A172 (cell line): ENCODE data around the gene PHF13. TPM values are rescaled to one million over a fixed set of nuclear protein-coding genes. Genes with fewer than 3 reads are reported as not detected.
A peak's percentile ranks its signal among the peaks of the same experiment; 100 is the strongest.

Experiments
- DNase-seq: peaks from one replicate; pipeline ENCODE4 v3.0.0-alpha.2; 2015; ENCODE audit warnings: low spot score
- total RNA-seq: library from RNA; depleted of rRNA; stranded (reverse); fragments of >200 nt; shearing (Covaris generic); gene quantifications from 2 replicates; pipeline ENCODE4 v1.2.3, GENCODE V29; 2014

The PHF13 gene
- total RNA-seq, 1 experiment from 2014 or later = 8.4 TPM

GRCh38 chr1:6601923-6602668 lies 11.4 kb upstream of the PHF13 start:
- no peak for DNase-seq

- peak; percentile 52 for DNase-seq
Measured at GRCh38 chr1:6602669-6603237, 10.8 kb upstream of the PHF13 start, which contains the start of gene KLHL21. Gene KLHL21, minus strand, starts transcription at chr1:6602869. Its CDS starts 52 bp downstream, at chr1:6602817.

GRCh38 chr1:6603238-6603914 lies 10.2 kb upstream of the PHF13 start:
- peak; percentile 27 for DNase-seq

- DNase-seq = peak; percentile 8
Measured at GRCh38 chr1:6603915-6604558, 9.5 kb upstream of the PHF13 start.

- peak; percentile 15 for DNase-seq
Measured at GRCh38 chr1:6612641-6613360, 730 bp upstream of the PHF13 start.

GRCh38 chr1:6614019-6614928 lies 743 bp downstream of the PHF13 start:
- no peak for DNase-seq

GRCh38 chr1:6614929-6615785 lies 1.6 kb downstream of the PHF13 start:
- DNase-seq = no peak

GRCh38 chr1:6619045-6619444 lies 5.5 kb downstream of the PHF13 start:
- no peak for DNase-seq

GRCh38 chr1:6621429-6622391 lies 8.2 kb downstream of the PHF13 start:
- no peak for DNase-seq

- DNase-seq = no peak
Measured at GRCh38 chr1:6622396-6623152, 9.0 kb downstream of the PHF13 start.

- no peak for DNase-seq
Measured at GRCh38 chr1:6623269-6623965, 9.9 kb downstream of the PHF13 start.

GRCh38 chr1:6624710-6625583 lies 11.4 kb downstream of the PHF13 start, which contains the start of gene THAP3:
Gene THAP3, plus strand, starts transcription at chr1:6624868. Its CDS starts 351 bp downstream, at chr1:6625219.
- peak; percentile 82 for DNase-seq

GRCh38 chr1:6625584-6626149 lies 12.1 kb downstream of the PHF13 start:
- peak; percentile 28 for DNase-seq

GRCh38 chr1:6627031-6627430 lies 13.5 kb downstream of the PHF13 start:
- DNase-seq = no peak

- no peak for DNase-seq
Measured at GRCh38 chr1:6627841-6628545, 14.5 kb downstream of the PHF13 start.
